GM18505 (cell line): Measurements from ENCODE around the gene KLHL7.

Experiments used
- ATAC-seq: cut with Tn5 transposase; IDR thresholded peaks from one replicate; pipeline ENCODE4 v1.9.1; 2021; ENCODE audit not compliant: unreplicated experiment
- POLR2A ChIP-seq: IDR thresholded peaks from 4 replicates; pipeline ENCODE4 v1.6.1; 2011; ENCODE audit warnings: borderline replicate concordance; ENCODE audit not compliant: insufficient read depth, insufficient read length; ENCODE audit errors: extremely low read depth

The KLHL7 gene

GRCh38 chr7:23105644-23106056, at the start of gene KLHL7:
Gene KLHL7 (plus strand): TSS chr7:23105785. CDS start chr7:23106027, 242 bp downstream.
- TF ChIP-seq POLR2A, result peak; percentile 77
- peak; percentile 96 for ATAC-seq

GRCh38 chr7:23058408-23059096, 47.0 kb upstream of the KLHL7 start:
- ATAC-seq, result no peak
- no peak for TF ChIP-seq POLR2A

- no peak for ATAC-seq
- TF ChIP-seq POLR2A, result no peak
Observed at GRCh38 chr7:23061327-23061726, 44.3 kb upstream of the KLHL7 start.

DNA sequence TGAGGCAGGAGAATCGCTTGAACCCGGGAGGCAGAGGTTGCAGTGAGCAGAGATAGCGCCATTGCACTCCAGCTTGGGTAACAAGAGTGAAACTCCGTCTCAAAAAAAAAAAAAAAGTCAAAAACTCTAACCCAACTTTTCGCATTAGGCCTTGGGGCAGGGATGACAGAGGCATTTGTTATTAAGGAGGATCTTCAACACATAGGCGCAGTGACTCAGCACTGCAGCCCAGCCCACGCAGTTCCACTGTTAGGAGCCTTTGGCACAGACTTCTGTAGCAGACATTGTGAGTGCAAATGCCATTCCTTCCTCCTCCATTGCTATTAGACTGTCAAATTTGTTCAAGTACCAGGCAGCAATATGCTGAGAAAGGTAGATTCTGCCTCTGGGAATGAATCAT, 43.1 kb upstream of the KLHL7 start:
- TF ChIP-seq POLR2A, result no peak
- ATAC-seq, result no peak

DNA sequence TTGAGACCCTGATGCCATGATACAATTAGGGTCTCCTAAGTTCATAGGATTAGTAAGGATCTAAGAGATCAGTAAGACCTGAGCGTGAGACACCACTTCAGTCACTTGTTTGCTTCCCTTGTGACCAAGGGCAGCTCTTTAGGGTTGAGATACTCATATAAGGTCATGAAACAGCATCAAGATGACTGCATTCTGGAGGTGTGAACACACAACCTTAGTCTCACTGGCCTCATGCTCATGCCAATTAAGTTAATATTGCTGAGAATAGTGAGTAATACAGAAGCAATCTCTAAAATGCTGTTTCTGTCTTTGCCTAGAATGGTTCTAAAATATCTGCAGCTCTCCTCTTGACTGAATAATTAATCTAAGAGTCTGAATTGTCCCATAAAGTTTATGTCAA, 39.6 kb upstream of the KLHL7 start:
- no peak for ATAC-seq
- TF ChIP-seq POLR2A, result no peak

GRCh38 chr7:23067271-23067670, 38.3 kb upstream of the KLHL7 start:
- no peak for ATAC-seq
- TF ChIP-seq POLR2A, result no peak

DNA sequence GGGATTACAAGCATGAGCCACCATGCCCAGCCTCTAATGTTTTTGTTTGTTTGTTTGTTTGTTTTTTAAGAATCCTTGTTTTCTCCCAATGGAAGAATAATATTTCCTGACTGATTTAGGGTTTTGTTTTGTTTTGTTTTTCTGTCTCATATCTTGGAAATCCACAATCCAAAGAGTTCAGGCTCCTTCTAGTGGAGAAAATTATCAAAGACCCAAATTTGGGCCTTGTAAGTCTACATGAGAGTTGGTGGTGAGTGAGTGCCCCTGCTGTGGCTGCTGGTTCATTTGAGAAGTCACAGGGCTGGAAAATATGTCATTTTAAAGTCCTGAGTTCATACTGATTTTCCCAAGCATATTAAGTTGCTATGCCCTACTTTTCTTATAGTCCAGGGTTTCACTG, 33.5 kb upstream of the KLHL7 start:
- no peak for ATAC-seq

GRCh38 chr7:23072922-23073321, 32.7 kb upstream of the KLHL7 start:
- no peak for TF ChIP-seq POLR2A
- ATAC-seq, result no peak

More for the DNA sequence above, 33.5 kb upstream of the KLHL7 start:
- TF ChIP-seq POLR2A, result no peak

DNA sequence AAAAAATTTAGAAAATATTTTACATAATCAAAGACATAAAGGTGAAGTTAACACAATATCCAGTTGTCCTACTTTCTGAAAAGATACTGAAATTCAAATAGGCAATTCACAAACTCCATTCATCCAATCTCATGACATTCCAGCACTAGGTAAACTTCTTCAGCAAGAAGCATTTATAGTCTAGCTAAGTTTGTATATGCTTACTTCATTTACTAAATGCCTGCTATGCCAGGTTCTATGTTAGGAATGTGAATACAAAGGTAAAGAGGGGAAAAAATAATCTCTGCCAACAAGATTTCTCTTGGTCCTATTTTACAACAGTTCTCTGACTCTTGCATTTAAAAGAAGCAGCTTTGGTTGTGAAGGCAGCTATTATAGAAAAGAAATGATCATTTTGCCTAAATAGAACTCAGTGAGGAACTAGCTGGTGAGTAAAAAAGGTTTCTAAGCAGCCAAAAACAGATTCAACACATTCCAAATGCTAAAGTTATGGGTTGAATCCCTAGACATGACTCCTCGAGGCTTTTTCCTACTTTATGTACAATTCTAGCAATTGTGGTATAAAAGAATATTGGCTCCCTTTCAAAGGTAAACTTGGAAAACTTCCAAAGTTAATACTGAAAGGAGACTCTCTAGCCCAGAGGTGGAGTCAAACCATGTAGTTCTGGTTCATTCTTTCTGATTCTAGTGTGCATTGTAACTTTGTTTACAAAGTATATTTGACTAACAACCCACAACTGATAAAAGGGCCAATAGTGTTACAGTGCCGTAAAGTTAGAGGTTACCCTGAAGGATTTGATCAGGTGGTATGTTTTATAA, 30.9 kb upstream of the KLHL7 start:
- ATAC-seq, result no peak

GRCh38 chr7:23075571-23075970, 30.0 kb upstream of the KLHL7 start:
- TF ChIP-seq POLR2A, result no peak
- ATAC-seq, result no peak

More for the DNA sequence above, 30.9 kb upstream of the KLHL7 start:
- no peak for TF ChIP-seq POLR2A

DNA sequence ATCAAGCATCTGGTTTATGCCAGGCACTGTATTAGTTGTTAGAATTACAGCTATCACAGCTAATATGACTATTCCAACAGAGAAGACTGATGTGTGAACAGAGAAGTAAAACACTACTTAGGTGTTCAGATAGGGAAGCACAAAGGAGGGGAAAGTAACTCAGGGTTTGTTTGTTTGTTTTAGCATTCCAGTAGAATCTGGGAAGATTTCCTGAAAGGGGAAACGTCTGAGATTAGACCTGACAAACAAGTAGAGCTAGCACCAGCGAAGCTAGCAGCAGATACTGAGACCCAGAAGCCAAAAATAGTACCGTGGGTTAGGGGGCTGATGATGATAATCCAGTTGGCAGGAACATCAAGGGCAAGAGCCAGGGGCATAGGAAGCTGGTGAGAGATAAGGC, 28.8 kb upstream of the KLHL7 start:
- no peak for TF ChIP-seq POLR2A
- ATAC-seq, result no peak

- no peak for TF ChIP-seq POLR2A
- no peak for ATAC-seq
Observed at GRCh38 chr7:23093111-23093510, 12.5 kb upstream of the KLHL7 start.

GRCh38 chr7:23093546-23093945, 12.0 kb upstream of the KLHL7 start:
- no peak for TF ChIP-seq POLR2A
- no peak for ATAC-seq
